ENCODE measurements around the gene DUOX1. TPM values are rescaled to one million over a fixed set of nuclear protein-coding genes. Genes with fewer than 3 reads are reported as not detected.

The DUOX1 gene
- total and polyA plus RNA-seq, 4 donors, result 0.02 to 0.94 (median 0.08) TPM; not detected in 1

DNA sequence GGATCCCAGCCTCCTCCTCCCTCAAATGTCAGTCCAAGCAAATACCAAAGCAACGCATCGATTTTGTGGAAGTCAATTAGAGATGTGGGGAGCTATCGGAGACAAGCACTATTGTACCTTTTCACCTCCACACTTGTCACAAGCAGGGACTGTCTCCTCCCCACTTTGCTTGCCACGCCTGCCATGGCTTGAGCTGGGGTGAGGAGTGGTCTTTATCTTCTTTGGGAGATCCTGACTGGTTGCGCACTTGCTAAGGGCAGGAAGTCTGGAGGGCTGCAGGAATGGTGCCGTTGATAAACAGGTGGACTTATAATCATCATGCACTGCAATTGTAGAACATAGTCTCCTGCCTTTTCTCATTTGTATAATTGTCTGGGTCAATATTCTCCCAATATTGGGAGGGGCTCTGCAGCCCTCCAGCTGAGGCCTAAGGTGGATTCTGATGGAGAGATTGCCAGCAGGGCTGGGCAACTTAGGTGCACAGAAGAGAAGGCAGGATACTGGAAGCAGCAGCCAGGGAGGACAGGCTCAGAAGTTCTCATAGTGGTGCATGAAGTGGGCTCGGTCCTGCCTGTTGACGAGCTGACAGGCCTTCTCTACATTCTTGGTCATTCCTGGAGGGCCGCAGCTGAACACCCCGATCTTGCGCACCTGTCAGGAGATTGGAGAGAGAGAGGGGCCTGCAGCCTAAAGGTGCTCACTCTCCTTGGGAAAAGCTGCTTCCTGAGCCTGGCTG is 36.0 kb upstream of the DUOX1 start:
- no peaks in the 10 kb centered on the region for H3K36me3 ChIP-seq (ENCODE audit: control insufficient read depth in 4 of 4, insufficient read depth in 3 of 4, low read depth in 1 of 4, low read length in 3 of 4)
- DNase-seq (ENCODE audit: low spot score), result no peak
- no peaks in the 10 kb centered on the region for H3K9me3 ChIP-seq (ENCODE audit: control insufficient read depth in 4 of 4, low read length in 3 of 4)
- no peak overlapping the region for H3K9ac ChIP-seq (ENCODE audit: low read depth in 1 of 2, low read length in 2 of 2)
- no peaks in the 10 kb centered on the region for H3K4me1 ChIP-seq (ENCODE audit: control insufficient read depth in 4 of 4, insufficient read depth in 4 of 4, low read length in 3 of 4)
- no peaks in the 10 kb centered on the region for H3K27me3 ChIP-seq (ENCODE audit: control insufficient read depth in 4 of 4, insufficient read depth in 4 of 4, low read length in 3 of 4)
- H3K4me3 ChIP-seq (ENCODE audit: low read depth in 1 of 3, low read length in 3 of 3), result no peak overlapping the region
- H3K27ac ChIP-seq (ENCODE audit: low read depth in 1 of 2, low read length in 2 of 2), result no peak overlapping the region
- no peak for TF ChIP-seq REST (IDR thresholded peaks at IDR 0.05)
- WGBS, result 91% methylated on average over 11 of the region's 11 CpGs

- no peaks in the 10 kb centered on the region for H3K4me1 ChIP-seq (ENCODE audit: control insufficient read depth in 4 of 4, insufficient read depth in 4 of 4, low read length in 3 of 4)
- 89% methylated on average over 9 of the region's 9 CpGs for WGBS
- no peak overlapping the region for H3K4me3 ChIP-seq (ENCODE audit: low read depth in 1 of 3, low read length in 3 of 3)
- H3K27ac ChIP-seq (ENCODE audit: low read depth in 1 of 2, low read length in 2 of 2), result no peak overlapping the region
- TF ChIP-seq, protein P1, sequence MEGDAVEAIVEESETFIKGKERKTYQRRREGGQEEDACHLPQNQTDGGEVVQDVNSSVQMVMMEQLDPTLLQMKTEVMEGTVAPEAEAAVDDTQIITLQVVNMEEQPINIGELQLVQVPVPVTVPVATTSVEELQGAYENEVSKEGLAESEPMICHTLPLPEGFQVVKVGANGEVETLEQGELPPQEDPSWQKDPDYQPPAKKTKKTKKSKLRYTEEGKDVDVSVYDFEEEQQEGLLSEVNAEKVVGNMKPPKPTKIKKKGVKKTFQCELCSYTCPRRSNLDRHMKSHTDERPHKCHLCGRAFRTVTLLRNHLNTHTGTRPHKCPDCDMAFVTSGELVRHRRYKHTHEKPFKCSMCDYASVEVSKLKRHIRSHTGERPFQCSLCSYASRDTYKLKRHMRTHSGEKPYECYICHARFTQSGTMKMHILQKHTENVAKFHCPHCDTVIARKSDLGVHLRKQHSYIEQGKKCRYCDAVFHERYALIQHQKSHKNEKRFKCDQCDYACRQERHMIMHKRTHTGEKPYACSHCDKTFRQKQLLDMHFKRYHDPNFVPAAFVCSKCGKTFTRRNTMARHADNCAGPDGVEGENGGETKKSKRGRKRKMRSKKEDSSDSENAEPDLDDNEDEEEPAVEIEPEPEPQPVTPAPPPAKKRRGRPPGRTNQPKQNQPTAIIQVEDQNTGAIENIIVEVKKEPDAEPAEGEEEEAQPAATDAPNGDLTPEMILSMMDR (IDR thresholded peaks at IDR 0.05; ENCODE audit: low read depth, low read length, missing input control), result no peak
- TF ChIP-seq EGR1 (IDR thresholded peaks at IDR 0.05; ENCODE audit: low read depth in 2 of 2), result no peak
- TF ChIP-seq FOXA2 (IDR thresholded peaks at IDR 0.05), result no peak
- TF ChIP-seq, protein P2, sequence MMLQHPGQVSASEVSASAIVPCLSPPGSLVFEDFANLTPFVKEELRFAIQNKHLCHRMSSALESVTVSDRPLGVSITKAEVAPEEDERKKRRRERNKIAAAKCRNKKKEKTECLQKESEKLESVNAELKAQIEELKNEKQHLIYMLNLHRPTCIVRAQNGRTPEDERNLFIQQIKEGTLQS (IDR thresholded peaks at IDR 0.05), result no peak
- no peak for TF ChIP-seq FOXA1 (IDR thresholded peaks at IDR 0.05)
- TF ChIP-seq HNF4A (conservative IDR thresholded peaks at IDR 0.05), result no peak
- TF ChIP-seq, protein P3, sequence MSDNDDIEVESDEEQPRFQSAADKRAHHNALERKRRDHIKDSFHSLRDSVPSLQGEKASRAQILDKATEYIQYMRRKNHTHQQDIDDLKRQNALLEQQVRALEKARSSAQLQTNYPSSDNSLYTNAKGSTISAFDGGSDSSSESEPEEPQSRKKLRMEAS (IDR thresholded peaks at IDR 0.05), result no peak
- TF ChIP-seq REST (IDR thresholded peaks at IDR 0.05), result no peak
- TF ChIP-seq RXRA (IDR thresholded peaks at IDR 0.05), result no peak
- no peak for TF ChIP-seq HNF4G (IDR thresholded peaks at IDR 0.05)
- TF ChIP-seq NR2F2 (IDR thresholded peaks at IDR 0.05), result no peak
- no peak for TF ChIP-seq YY1 (IDR thresholded peaks at IDR 0.05)
- TF ChIP-seq GABPA (IDR thresholded peaks at IDR 0.05 in 1 of 2, conservative IDR thresholded peaks at IDR 0.05 in 1 of 2), result no peak
- TF ChIP-seq ZBTB33 (IDR thresholded peaks at IDR 0.05), result no peak
- no peak for TF ChIP-seq TAF1 (conservative IDR thresholded peaks at IDR 0.05)
- no peak for TF ChIP-seq JUND (IDR thresholded peaks at IDR 0.05)
- H3K9me3 ChIP-seq (ENCODE audit: control insufficient read depth in 4 of 4, low read length in 3 of 4), result no peaks in the 10 kb centered on the region
- DNase-seq (ENCODE audit: low spot score), result no peak
- H3K36me3 ChIP-seq (ENCODE audit: control insufficient read depth in 4 of 4, insufficient read depth in 3 of 4, low read depth in 1 of 4, low read length in 3 of 4), result no peaks in the 10 kb centered on the region
- no peak overlapping the region for H3K9ac ChIP-seq (ENCODE audit: low read depth in 1 of 2, low read length in 2 of 2)
- H3K27me3 ChIP-seq (ENCODE audit: control insufficient read depth in 4 of 4, insufficient read depth in 4 of 4, low read length in 3 of 4), result no peaks in the 10 kb centered on the region
Observed at GRCh38 chr15:45094358-45094730, 35.5 kb upstream of the DUOX1 start.
